GM12865 (cell line): ENCODE measurements around the gene PCDH9.
"Not testable (repeated sequence)": the region's sequence is repeated elsewhere in the genome, so short reads cannot be mapped to it uniquely, and the experiment has no call there.

Source experiments
- DNase-seq: peaks from one replicate; pipeline ENCODE4 v3.0.0; 2010; ENCODE audit warnings: low read depth
- H3K4me3 ChIP-seq: 2 replicates; pipeline ENCODE4 v1.5.1; 2011; ENCODE audit warnings: mild to moderate bottlenecking, low read depth, low read length, control low read depth
- TF ChIP-seq, protein P1 (sequence below): IDR thresholded peaks from 2 replicates; pipeline ENCODE4 v1.5.1; 2011; ENCODE audit warnings: low read length, control low read depth, low read depth, inconsistent platforms; ENCODE audit not compliant: insufficient read depth; ENCODE audit errors: missing control alignments

Gene PCDH9

DNA sequence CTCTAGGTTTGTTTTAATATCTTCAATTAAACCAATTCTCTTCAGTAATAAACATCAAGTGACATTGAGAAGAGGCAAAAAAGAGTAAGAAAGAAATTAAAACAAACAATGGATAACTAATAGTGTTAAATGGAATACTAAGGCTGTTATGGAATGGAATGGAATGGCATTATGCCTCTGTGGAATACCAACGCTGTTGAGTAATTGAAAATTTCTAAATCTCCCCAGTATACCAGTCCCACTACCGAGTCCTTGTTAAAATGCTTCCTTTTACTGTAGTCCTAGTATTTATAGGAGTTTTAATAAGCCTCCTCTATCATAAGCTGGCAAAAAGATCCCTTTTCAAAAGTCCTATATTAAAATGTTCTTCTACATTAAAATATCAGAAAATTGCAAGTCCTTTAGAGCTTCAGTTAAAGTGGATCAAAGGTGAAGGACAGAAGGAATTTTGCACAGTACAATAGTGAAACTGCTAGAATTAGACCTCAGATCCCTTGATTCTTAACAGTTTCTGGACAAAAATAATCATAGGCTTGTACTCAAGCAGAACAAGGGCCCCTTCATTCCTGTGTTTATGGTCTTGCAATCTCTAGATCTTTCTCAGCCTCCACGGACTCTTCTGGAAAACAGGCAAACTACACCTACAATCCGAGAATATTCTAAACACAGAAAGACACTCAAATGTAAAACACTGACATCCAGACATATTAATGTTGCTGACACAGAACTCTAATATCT lies 128.2 kb downstream of the PCDH9 start:
- H3K4me3 ChIP-seq = no peak overlapping the region
- no peak for DNase-seq
- TF ChIP-seq, protein P1, sequence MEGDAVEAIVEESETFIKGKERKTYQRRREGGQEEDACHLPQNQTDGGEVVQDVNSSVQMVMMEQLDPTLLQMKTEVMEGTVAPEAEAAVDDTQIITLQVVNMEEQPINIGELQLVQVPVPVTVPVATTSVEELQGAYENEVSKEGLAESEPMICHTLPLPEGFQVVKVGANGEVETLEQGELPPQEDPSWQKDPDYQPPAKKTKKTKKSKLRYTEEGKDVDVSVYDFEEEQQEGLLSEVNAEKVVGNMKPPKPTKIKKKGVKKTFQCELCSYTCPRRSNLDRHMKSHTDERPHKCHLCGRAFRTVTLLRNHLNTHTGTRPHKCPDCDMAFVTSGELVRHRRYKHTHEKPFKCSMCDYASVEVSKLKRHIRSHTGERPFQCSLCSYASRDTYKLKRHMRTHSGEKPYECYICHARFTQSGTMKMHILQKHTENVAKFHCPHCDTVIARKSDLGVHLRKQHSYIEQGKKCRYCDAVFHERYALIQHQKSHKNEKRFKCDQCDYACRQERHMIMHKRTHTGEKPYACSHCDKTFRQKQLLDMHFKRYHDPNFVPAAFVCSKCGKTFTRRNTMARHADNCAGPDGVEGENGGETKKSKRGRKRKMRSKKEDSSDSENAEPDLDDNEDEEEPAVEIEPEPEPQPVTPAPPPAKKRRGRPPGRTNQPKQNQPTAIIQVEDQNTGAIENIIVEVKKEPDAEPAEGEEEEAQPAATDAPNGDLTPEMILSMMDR = no peak

DNA sequence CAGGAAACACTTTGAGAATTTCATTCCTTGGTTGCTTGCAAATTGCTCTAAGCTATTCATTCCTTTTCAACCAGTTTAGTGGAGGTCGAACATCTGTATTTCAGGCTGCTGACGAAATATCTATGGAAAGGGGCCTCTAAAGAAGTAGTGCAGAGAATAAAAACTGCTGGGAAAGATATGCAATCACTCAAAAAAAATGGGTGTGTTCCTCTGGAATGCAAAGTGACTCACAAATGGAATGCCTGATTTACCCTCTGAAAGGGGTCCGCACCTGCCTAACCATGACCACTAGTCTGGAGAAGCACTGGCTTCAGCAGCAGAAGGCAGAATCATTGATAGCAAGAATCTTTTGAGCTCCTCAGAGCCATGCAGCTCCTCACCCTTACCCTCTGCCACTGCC lies 129.4 kb downstream of the PCDH9 start:
- TF ChIP-seq, protein P1 = no peak
- H3K4me3 ChIP-seq = no peak overlapping the region
- DNase-seq = no peak

DNA sequence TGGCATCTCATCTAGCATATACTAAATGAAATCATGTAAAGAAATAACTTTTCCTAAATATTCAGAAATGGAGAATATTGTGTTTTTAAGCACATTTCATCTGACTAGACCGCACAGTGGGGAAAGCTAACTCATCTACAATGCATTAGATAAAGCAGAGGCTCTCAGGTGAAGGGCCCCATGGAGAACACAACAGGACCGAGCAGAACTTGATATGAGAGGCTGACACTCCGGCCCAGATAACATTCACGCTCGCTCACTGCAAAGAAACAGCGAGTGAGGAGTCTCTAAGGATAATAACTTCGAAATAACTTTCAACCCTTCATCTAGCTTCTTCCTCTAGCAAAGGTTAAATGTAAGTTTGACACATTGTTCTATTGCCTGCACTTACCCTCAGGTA lies 130.6 kb downstream of the PCDH9 start:
- H3K4me3 ChIP-seq = no peak overlapping the region
- no peak for DNase-seq
- TF ChIP-seq, protein P1 = no peak

DNA sequence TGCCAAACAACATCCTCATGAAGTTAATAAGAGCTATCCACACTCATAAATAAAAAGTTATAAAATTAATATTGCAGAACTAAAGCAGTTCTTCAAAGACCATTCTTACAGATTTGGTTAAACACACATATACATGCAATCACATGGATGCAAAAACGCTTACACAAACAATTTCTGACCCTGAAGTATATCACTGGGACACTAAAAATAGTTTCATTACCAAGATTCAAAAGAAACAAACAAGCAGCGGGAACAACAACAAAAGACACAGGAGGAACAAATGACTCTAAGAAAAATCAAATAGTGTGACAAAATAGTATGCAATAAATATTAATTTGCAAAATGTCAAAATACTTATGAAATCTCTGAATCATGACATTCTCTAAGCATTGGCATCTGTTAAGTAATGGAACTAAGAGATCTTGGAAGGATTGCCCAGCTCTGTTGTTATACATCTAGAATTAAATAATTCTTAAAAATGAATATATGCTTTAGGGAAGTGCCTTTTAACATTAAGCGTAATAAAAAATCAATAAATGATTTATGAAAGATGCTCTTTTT lies 132.2 kb downstream of the PCDH9 start:
- TF ChIP-seq, protein P1 = no peak
- H3K4me3 ChIP-seq = no peak overlapping the region
- DNase-seq = no peak

DNA sequence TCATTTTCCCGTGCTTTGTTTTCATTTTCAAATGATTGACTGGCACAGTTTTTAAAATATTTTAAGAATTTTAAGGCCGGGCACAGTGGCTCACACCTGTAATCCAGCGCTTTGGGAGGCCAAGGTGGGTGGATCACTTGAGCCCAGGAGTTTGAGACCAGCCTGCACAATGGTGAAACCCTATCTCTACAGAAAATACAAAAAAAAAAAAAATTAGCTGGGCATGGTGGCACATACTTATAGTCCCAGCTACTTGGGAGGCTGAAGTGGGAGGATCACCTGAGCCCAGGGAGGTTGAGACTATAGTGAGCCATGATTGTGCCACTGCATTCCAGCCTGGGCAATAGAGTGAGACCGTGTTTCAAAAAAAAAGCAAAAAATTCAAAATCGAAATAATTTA lies 133.2 kb downstream of the PCDH9 start:
- not testable (repeated sequence) for H3K4me3 ChIP-seq, DNase-seq

DNA sequence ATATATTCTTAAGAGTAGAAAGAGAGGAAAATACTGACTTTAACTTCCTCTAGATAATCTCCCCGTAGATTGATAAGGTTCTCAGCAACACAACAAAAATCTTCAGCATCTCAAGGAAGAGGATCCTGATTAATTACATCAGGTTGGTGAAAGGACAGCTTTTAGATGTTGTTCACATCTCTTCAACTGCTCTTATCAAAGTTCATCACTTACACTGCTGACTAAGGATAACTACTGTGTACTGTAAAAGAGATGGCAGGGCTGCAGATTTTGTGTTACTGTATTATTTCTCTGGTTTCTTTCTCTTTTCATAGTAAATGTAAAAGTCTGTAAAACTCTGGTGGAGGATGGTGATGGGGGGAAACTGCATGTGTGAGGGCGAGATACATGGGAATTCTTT lies 133.7 kb downstream of the PCDH9 start:
- no peak overlapping the region for H3K4me3 ChIP-seq
- no peak for DNase-seq
- TF ChIP-seq, protein P1 = no peak

DNA sequence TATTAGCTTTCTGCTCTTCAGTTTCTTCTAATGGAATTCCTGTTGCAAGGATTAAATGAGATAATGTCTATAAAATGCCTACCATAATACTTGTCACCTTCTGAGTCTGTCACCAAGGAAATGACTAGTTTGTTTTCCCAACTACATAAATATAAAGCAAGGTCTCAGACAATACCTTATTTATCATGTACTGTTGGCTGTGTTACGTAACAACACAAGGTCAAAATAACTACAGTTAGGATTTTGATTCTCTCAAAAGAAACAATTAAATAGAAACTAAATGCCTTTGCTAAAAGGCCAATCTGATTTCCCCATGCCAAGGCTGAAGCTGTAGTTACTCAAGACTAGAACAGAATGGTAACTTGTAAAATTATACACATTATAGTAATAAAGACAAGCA lies 134.5 kb downstream of the PCDH9 start:
- no peak overlapping the region for H3K4me3 ChIP-seq
- DNase-seq = no peak
- TF ChIP-seq, protein P1 = no peak
